IMR-90 (cell line): ENCODE measurements around the gene ANKRD22. TPM values are rescaled to one million over a fixed set of nuclear protein-coding genes. Genes with fewer than 3 reads are reported as not detected.

Experiments
- ATAC-seq: fragments of 200-7000 bp; cut with Tn5 transposase; 2 replicates; pipeline ENCODE4 v1.9.1; 2020; ENCODE audit warnings: low read depth, mild to moderate bottlenecking, moderate library complexity
- BruUV-seq: library from RNA; stranded (reverse); fragments of 400-500 nt; replicated peaks from 2 replicates; lab custom pipeline; 2021; lab: Mats Ljungman, UMichigan
- CTCF ChIA-PET: fragments of 300-600 bp; formaldehyde crosslinking; extraction: SDS; loops from one replicate; lab custom pipeline; 2021; ENCODE audit warnings: antibody characterized with exemption; lab: Yijun Ruan, JAX
- POLR2A ChIA-PET: fragments of 300-600 bp; sonication (Branson Sonifier 250); formaldehyde crosslinking; loops from one replicate; lab custom pipeline; 2022; ENCODE audit warnings: antibody characterized with exemption; ENCODE audit not compliant: unreplicated experiment; lab: Charles Lee
- DNase-seq: peaks from one replicate; pipeline ENCODE4 v3.0.0; 2013
- H2AFZ ChIP-seq: replicated peaks from 2 replicates; pipeline ENCODE3; 2013; ENCODE audit warnings: low read length, mild to moderate bottlenecking; ENCODE audit not compliant: poor library complexity
- H2AK5ac ChIP-seq: 2 replicates; pipeline ENCODE4 v1.6.1; 2013; ENCODE audit warnings: low read depth, low read length, inconsistent platforms
- H2AK9ac ChIP-seq: replicated peaks from 2 replicates; pipeline ENCODE3; 2013; ENCODE audit warnings: mild to moderate bottlenecking, low read depth, low read length, moderate library complexity; ENCODE audit not compliant: poor library complexity
- H2BK120ac ChIP-seq: 2 replicates; pipeline ENCODE4 v1.6.1; 2013; ENCODE audit warnings: low read depth, low read length, inconsistent platforms
- H2BK15ac ChIP-seq: 3 replicates; pipeline ENCODE4 v1.6.1; 2013; ENCODE audit warnings: low read depth, low read length, inconsistent platforms
- H2BK20ac ChIP-seq: 2 replicates; pipeline ENCODE4 v1.6.1; 2013; ENCODE audit warnings: low read depth, mild to moderate bottlenecking, inconsistent platforms, low read length, moderate library complexity
- H2BK5ac ChIP-seq: 2 replicates; pipeline ENCODE4 v1.6.1; 2013; ENCODE audit warnings: mild to moderate bottlenecking, low read depth, low read length, inconsistent platforms; ENCODE audit not compliant: poor library complexity, severe bottlenecking
- H3K14ac ChIP-seq: replicated peaks from 2 replicates; pipeline ENCODE4 v1.6.1; 2013; ENCODE audit warnings: low read depth, low read length, inconsistent platforms
- H3K18ac ChIP-seq: 2 replicates; pipeline ENCODE4 v1.6.1; 2013; ENCODE audit warnings: low read depth, low read length, control low read depth
- H3K23ac ChIP-seq: 2 replicates; pipeline ENCODE4 v1.6.1; 2013; ENCODE audit warnings: low read depth, low read length, inconsistent platforms
- H3K27ac ChIP-seq: 2 replicates; pipeline ENCODE4 v1.5.1; 2013; ENCODE audit warnings: mild to moderate bottlenecking, control low read depth, low read length; ENCODE audit not compliant: insufficient read depth
- H3K27me3 ChIP-seq: 2 replicates; pipeline ENCODE4 v1.6.1; 2013; ENCODE audit warnings: low read length; ENCODE audit not compliant: control insufficient read depth, insufficient read depth
- H3K36me3 ChIP-seq: 2 replicates; pipeline ENCODE4 v1.6.1; 2013; ENCODE audit warnings: low read length, mixed read lengths; ENCODE audit not compliant: control insufficient read depth, insufficient read depth
- H3K4ac ChIP-seq: 2 replicates; pipeline ENCODE4 v1.6.1; 2013; ENCODE audit warnings: low read depth, low read length, inconsistent platforms
- H3K4me1 ChIP-seq: 2 replicates; pipeline ENCODE4 v1.6.1; 2013; ENCODE audit warnings: low read length, mixed read lengths; ENCODE audit not compliant: control insufficient read depth, insufficient read depth
- H3K4me2 ChIP-seq: 2 replicates; pipeline ENCODE4 v1.6.1; 2013; ENCODE audit warnings: low read depth, mild to moderate bottlenecking, control low read depth, low read length, moderate library complexity
- H3K4me3 ChIP-seq: 2 replicates; pipeline ENCODE4 v1.5.1; 2013; ENCODE audit warnings: low read depth, mild to moderate bottlenecking, control low read depth, low read length, moderate library complexity; ENCODE audit not compliant: insufficient read depth
- H3K56ac ChIP-seq: 2 replicates; pipeline ENCODE4 v1.6.1; 2013; ENCODE audit warnings: low read length, inconsistent platforms; ENCODE audit not compliant: insufficient read depth; ENCODE audit errors: extremely low read depth
- H3K79me1 ChIP-seq, 2 experiments: 2 replicates each; pipeline ENCODE4 v1.6.1; 2013; ENCODE audit warnings: low read length in 2 of 2, inconsistent platforms in 1 of 2, low read depth in 1 of 2
- H3K9ac ChIP-seq: 2 replicates; pipeline ENCODE4 v1.6.1; 2013; ENCODE audit warnings: low read depth, low read length, control low read depth
- H3K9me1 ChIP-seq: 2 replicates; pipeline ENCODE4 v1.6.1; 2013; ENCODE audit warnings: low read length, inconsistent platforms; ENCODE audit not compliant: insufficient read depth
- H3K9me3 ChIP-seq: 2 replicates; pipeline ENCODE4 v1.6.1; 2013; ENCODE audit warnings: low read length; ENCODE audit not compliant: control insufficient read depth, insufficient read depth
- H4K20me1 ChIP-seq: 2 replicates; pipeline ENCODE4 v1.6.1; 2013; ENCODE audit warnings: low read length, inconsistent platforms; ENCODE audit not compliant: insufficient read depth
- H4K5ac ChIP-seq: 2 replicates; pipeline ENCODE4 v1.6.1; 2013; ENCODE audit warnings: mild to moderate bottlenecking, low read depth, low read length, control low read depth
- H4K8ac ChIP-seq, 2 experiments: 2 replicates each; pipeline ENCODE4 v1.6.1; 2013; ENCODE audit warnings: low read depth in 2 of 2, low read length in 2 of 2, control low read depth in 1 of 2, inconsistent platforms in 1 of 2
- H4K91ac ChIP-seq: 2 replicates; pipeline ENCODE4 v1.6.1; 2013; ENCODE audit warnings: low read depth, low read length, inconsistent platforms; ENCODE audit not compliant: insufficient read depth
- NFE2L2 ChIP-seq: fragments of 150-350 bp; IDR thresholded peaks from 2 replicates; pipeline ENCODE4 v1.6.1; 2016; ENCODE audit warnings: low read depth, mild to moderate bottlenecking, low read length
- RCOR1 ChIP-seq: IDR thresholded peaks from 2 replicates; pipeline ENCODE4 v1.6.1; 2012; ENCODE audit warnings: mild to moderate bottlenecking, low read length, improper control_type of control experiment; ENCODE audit not compliant: insufficient replicate concordance
- WGBS, 2 experiments: methylation state at CpG; one replicate each; pipeline versions ENCODE4 v1.1.5 to v1.1.7; 2013; ENCODE audit warnings: missing lambda C conversion rate in 2 of 2; ENCODE audit not compliant: insufficient read length in 1 of 2; ENCODE audit errors: extremely low coverage in 2 of 2; 5-methylcytosine and 5-hydroxymethylcytosine counted together
- dilution Hi-C: fragments of 300-500 bp; cut with HindIII; formaldehyde crosslinking; loops from one replicate; pipeline ENCODE4 v1.14.3; 2018; ENCODE audit warnings: low sequenced_read_pairs; ENCODE audit not compliant: unreplicated experiment
- in situ Hi-C: fragments of 300-500 bp; cut with MboI; formaldehyde crosslinking; loops from 3 replicates; pipeline ENCODE4 v1.14.3; 2019; ENCODE audit warnings: low sequenced_read_pairs, inconsistent platforms, mixed read lengths
- intact Hi-C: fragments of 100-400 bp; cut with micrococcal nuclease; formaldehyde crosslinking; loops from 2 replicates; pipeline ENCODE4 v1.10.0; 2022
- polyA plus RNA-seq, 3 experiments: library from polyadenylated mRNA; depleted of rRNA; stranded (reverse); fragments of >200 nt; gene quantifications; 2 replicates each; pipeline ENCODE4 v1.2.3, GENCODE V29; 2012; ENCODE audit warnings: low replicate concordance in 1 of 3
- total RNA-seq: library from RNA; depleted of rRNA; stranded (reverse); fragments of >200 nt; gene quantifications from 2 replicates; pipeline ENCODE4 v1.2.3, GENCODE V29; 2012

The ANKRD22 gene
- total and polyA plus RNA-seq, 2 of the 4 experiments (the other 2 are of a cell fraction): not detected

DNA sequence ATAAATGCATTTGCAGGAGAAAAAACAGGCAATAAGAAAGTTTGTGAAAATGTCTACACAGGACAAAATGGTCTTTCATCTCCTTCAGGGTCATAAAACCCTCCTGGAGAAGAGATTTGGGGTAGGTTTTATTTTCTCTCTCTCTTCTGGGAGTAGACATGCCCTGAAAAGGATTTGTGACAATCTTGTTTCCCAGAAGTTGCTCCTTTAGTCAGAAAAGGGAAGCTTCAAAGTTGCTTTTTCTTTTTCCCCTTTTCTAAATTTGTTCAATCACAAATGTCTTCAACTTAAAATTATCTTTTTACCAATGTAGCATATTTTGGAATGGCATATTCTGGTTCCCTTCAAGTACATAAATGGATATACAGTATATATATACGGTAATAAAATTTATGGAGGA lies 9.4 kb upstream of the ANKRD22 start:
- intact Hi-C loops: no loop called here
- Histone ChIP-seq H4K8ac (no peak overlapping the region), H3K14ac (no peak overlapping the region), H4K20me1 (no peaks in the 10 kb centered on the region), H3K4me3 (no peak overlapping the region), H2BK15ac (no peak overlapping the region), H2AK9ac (no peak overlapping the region), H3K4me2 (no peak overlapping the region), H4K91ac (no peak overlapping the region), H3K27ac (no peak overlapping the region), H2BK120ac (no peak overlapping the region), H3K9me1 (no peaks in the 10 kb centered on the region), H2AFZ (no peak overlapping the region), H2BK20ac (no peak overlapping the region), H3K18ac (no peak overlapping the region), H2BK5ac (no peak overlapping the region), H3K56ac (no peak overlapping the region), H3K4ac (no peak overlapping the region), H4K5ac (no peak overlapping the region), H3K9ac (no peak overlapping the region), H3K23ac (no peak overlapping the region), H3K27me3 (peaks cover 7% of the 10 kb centered on the region), H3K4me1 (no peaks in the 10 kb centered on the region), H3K9me3 (no peaks in the 10 kb centered on the region), H3K79me1 (no peaks in the 10 kb centered on the region), H3K36me3 (no peaks in the 10 kb centered on the region), H2AK5ac (no peak overlapping the region)
- in situ Hi-C loops: no loop called here
- no CpG with 5 or more reads among the region's 1 CpG for WGBS, 2 experiments
- no TSS peak for BruUV-seq
- ChIA-PET POLR2A (no interaction called here), CTCF (no interaction called here)
- TF ChIP-seq RCOR1: no peak
- TF ChIP-seq NFE2L2: no peak
- ATAC-seq (no peak), DNase-seq (no peak)
- dilution Hi-C loops: no loop called here
